ENCODE results near the gene ANKMY2.
A peak's percentile ranks its signal among the peaks of the same experiment; 100 is the strongest.

The ANKMY2 gene

GRCh38 chr7:16645593-16646471 lies at the start of gene ANKMY2, which contains the start of gene BZW2:
Gene ANKMY2 (minus strand): TSS chr7:16645754. CDS start chr7:16645573, 181 bp downstream.
Gene BZW2 (plus strand): TSS chr7:16646181. CDS start chr7:16665444, 19,263 bp downstream.
- Histone ChIP-seq H3K9me2 (ENCODE audit: low read depth, low read length) (no peaks in the 10 kb centered on the region), H3K9ac (ENCODE audit: low read length) (peak within 1 kb of the TSS; percentile 91), H3K27me3 (ENCODE audit: insufficient read depth, low read length) (no peaks in the 10 kb centered on the region), H3F3A (ENCODE audit: insufficient read depth, low read length) (0 out of 2 replicates have a peak, but pooled peaks cover 5% of the 10 kb centered on the region), H3K79me2 (ENCODE audit: insufficient read depth, low read length) (peaks cover 44% of the 10 kb centered on the region), H3K27ac (ENCODE audit: low read depth, low read length, poor library complexity, severe bottlenecking) (peak within 1 kb of the TSS; percentile 41), H4K20me1 (ENCODE audit: insufficient read depth, low read length) (peaks cover 3% of the 10 kb centered on the region; the same call in 1 of the 2 replicates), H3K9me3 (ENCODE audit: low read length) (no peaks in the 10 kb centered on the region), H3K4me3 (ENCODE audit: low read depth, low read length, poor library complexity, severe bottlenecking) (peak within 1 kb of the TSS; percentile 96), H3K4me1 (ENCODE audit: insufficient read depth, low read length, severe bottlenecking) (peaks cover 39% of the 10 kb centered on the region), H3K36me3 (ENCODE audit: insufficient read depth, low read length) (peaks cover 20% of the 10 kb centered on the region), H2AFZ (ENCODE audit: low read length) (peak within 1 kb of the TSS; percentile 73), H3K4me2 (ENCODE audit: low read length) (peak within 1 kb of the TSS; percentile 89)
- TF ChIP-seq EZH2 (IDR thresholded peaks at IDR 0.05; ENCODE audit: borderline replicate concordance, low read length): no peak
- TF ChIP-seq, protein P1, sequence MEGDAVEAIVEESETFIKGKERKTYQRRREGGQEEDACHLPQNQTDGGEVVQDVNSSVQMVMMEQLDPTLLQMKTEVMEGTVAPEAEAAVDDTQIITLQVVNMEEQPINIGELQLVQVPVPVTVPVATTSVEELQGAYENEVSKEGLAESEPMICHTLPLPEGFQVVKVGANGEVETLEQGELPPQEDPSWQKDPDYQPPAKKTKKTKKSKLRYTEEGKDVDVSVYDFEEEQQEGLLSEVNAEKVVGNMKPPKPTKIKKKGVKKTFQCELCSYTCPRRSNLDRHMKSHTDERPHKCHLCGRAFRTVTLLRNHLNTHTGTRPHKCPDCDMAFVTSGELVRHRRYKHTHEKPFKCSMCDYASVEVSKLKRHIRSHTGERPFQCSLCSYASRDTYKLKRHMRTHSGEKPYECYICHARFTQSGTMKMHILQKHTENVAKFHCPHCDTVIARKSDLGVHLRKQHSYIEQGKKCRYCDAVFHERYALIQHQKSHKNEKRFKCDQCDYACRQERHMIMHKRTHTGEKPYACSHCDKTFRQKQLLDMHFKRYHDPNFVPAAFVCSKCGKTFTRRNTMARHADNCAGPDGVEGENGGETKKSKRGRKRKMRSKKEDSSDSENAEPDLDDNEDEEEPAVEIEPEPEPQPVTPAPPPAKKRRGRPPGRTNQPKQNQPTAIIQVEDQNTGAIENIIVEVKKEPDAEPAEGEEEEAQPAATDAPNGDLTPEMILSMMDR (IDR thresholded peaks at IDR 0.05; ENCODE audit: low read length): no peak

DNA sequence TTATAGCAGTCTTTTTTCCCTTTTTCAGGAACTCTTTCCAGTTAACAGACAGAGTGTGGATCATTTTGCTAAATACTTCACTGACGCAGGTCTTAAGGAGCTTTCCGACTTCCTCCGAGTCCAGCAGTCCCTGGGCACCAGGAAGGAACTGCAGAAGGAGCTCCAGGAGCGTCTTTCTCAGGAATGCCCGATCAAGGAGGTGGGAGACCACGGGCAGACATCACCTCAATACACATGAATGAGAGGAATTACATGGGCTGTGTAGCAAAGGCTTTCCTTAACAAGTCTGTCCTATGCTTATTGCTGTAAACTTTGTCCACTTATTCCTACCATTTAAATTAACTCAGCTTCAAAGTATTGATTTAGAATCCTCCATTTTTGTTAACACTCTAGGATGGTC lies 49.3 kb upstream of the ANKMY2 start:
- Histone ChIP-seq H3F3A (ENCODE audit: insufficient read depth, low read length) (no peaks in the 10 kb centered on the region), H3K79me2 (ENCODE audit: insufficient read depth, low read length) (no peaks in the 10 kb centered on the region), H3K9me2 (ENCODE audit: low read depth, low read length) (no peaks in the 10 kb centered on the region), H3K27me3 (ENCODE audit: insufficient read depth, low read length) (no peaks in the 10 kb centered on the region), H3K27ac (ENCODE audit: low read depth, low read length, poor library complexity, severe bottlenecking) (no peak overlapping the region), H3K4me2 (ENCODE audit: low read length) (no peak overlapping the region), H3K36me3 (ENCODE audit: insufficient read depth, low read length) (peaks cover 100% of the 10 kb centered on the region), H4K20me1 (ENCODE audit: insufficient read depth, low read length) (no peaks in the 10 kb centered on the region), H3K9ac (ENCODE audit: low read length) (no peak overlapping the region), H2AFZ (ENCODE audit: low read length) (no peak overlapping the region), H3K4me3 (ENCODE audit: low read depth, low read length, poor library complexity, severe bottlenecking) (no peak overlapping the region), H3K9me3 (ENCODE audit: low read length) (no peaks in the 10 kb centered on the region), H3K4me1 (ENCODE audit: insufficient read depth, low read length, severe bottlenecking) (no peaks in the 10 kb centered on the region)
- TF ChIP-seq EZH2 (IDR thresholded peaks at IDR 0.05; ENCODE audit: borderline replicate concordance, low read length): no peak
- TF ChIP-seq, protein P1 (IDR thresholded peaks at IDR 0.05; ENCODE audit: low read length): no peak

- H3K27ac ChIP-seq (ENCODE audit: low read depth, low read length, poor library complexity, severe bottlenecking): no peak overlapping the region
- H3F3A ChIP-seq (ENCODE audit: insufficient read depth, low read length): no peaks in the 10 kb centered on the region
- no peak overlapping the region for H3K4me2 ChIP-seq (ENCODE audit: low read length)
- H3K9me3 ChIP-seq (ENCODE audit: low read length): no peaks in the 10 kb centered on the region
- no peaks in the 10 kb centered on the region for H4K20me1 ChIP-seq (ENCODE audit: insufficient read depth, low read length)
- TF ChIP-seq, protein P1 (IDR thresholded peaks at IDR 0.05; ENCODE audit: low read length): no peak
- TF ChIP-seq EZH2 (IDR thresholded peaks at IDR 0.05; ENCODE audit: borderline replicate concordance, low read length): no peak
- H3K9me2 ChIP-seq (ENCODE audit: low read depth, low read length): no peaks in the 10 kb centered on the region
- H3K36me3 ChIP-seq (ENCODE audit: insufficient read depth, low read length): peaks cover 96% of the 10 kb centered on the region
- H3K4me3 ChIP-seq (ENCODE audit: low read depth, low read length, poor library complexity, severe bottlenecking): no peak overlapping the region
- no peaks in the 10 kb centered on the region for H3K27me3 ChIP-seq (ENCODE audit: insufficient read depth, low read length)
- H3K4me1 ChIP-seq (ENCODE audit: insufficient read depth, low read length, severe bottlenecking): no peaks in the 10 kb centered on the region
- H3K79me2 ChIP-seq (ENCODE audit: insufficient read depth, low read length): no peaks in the 10 kb centered on the region
- no peak overlapping the region for H3K9ac ChIP-seq (ENCODE audit: low read length)
- no peak overlapping the region for H2AFZ ChIP-seq (ENCODE audit: low read length)
Observed at GRCh38 chr7:16693601-16694318, 48.2 kb upstream of the ANKMY2 start.

All from OCI-LY1 (cell line).